ENCODE measurements around the gene DTNA.
"Not testable (repeated sequence)": the region's sequence is repeated elsewhere in the genome, so short reads cannot be mapped to it uniquely, and the experiment has no call there.

Gene DTNA

DNA sequence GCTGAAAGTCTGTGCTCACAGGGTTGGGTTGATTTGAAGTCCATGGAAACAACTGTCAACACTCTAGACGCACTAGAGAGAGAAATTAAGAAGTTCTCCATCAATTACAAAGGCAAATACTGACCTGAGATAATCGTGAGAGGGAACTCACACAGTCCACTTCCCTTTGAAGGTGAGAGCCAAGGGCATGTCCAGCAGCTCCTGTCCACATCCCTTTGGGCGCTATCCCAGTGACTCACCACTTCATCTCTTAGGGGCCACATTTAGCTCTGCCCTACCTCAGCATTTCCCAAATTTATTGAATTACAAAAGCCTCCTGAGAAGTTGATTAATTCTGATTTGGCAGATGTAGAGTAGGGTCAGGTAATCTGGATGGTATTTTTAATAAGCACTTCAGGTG is 182.3 kb downstream of the DTNA start:
- no peak for DNase-seq (ENCODE audit: low spot score)
- ChIA-PET POLR2A (ENCODE audit: low non-redundant PET) (no interaction called here), CTCF (no interaction called here)
- H3K27ac ChIP-seq: no peak overlapping the region
- no peak for TF ChIP-seq CTCF (conservative IDR thresholded peaks at IDR 0.05; ENCODE audit: low read depth)

DNA sequence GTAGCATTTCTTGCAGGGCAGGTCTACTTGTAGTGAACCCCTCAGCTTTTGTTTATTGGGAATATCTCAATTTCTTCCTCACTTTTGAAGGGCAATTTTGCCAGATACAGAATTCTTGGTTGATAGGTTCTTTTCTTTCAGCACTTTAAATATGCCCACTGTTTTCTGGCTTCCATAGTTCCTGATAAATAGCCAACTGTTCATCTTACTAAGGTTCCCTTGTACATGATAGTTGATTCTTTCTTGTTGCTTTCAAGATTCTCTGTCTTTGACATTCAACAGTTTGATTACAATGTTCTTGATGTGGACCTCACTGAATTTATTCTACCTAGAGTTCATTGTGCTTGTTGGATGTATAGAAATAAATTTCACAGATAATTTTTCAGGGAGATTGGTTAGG is 183.1 kb downstream of the DTNA start:
- no peak overlapping the region for H3K27ac ChIP-seq
- no peak for DNase-seq (ENCODE audit: low spot score)
- POLR2A ChIA-PET (ENCODE audit: low non-redundant PET): no interaction called here
- no peak for TF ChIP-seq CTCF (conservative IDR thresholded peaks at IDR 0.05; ENCODE audit: low read depth)
- CTCF ChIA-PET: no interaction called here

DNA sequence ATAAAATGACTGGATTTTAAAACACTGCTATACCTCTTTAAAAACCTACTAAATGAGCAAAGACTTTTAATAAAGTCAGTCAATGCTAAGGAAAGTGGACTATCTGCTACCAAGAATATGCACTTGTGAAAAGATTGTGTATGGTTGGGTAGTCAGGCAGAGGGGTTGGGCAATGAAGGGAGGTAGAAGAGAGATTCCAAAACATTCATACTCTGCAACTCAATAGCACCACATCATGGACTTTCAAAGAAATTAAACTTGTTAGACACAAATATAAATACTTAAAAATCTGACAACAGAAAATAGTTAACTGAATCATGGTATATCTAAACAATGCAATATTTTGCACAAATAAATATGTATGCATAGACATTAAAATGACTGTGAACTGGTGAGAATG is 191.2 kb downstream of the DTNA start:
- ChIA-PET CTCF (no interaction called here), POLR2A (ENCODE audit: low non-redundant PET) (no interaction called here)
- DNase-seq (ENCODE audit: low spot score): no peak
- H3K27ac ChIP-seq: no peak overlapping the region
- no peak for TF ChIP-seq CTCF (conservative IDR thresholded peaks at IDR 0.05; ENCODE audit: low read depth)

DNA sequence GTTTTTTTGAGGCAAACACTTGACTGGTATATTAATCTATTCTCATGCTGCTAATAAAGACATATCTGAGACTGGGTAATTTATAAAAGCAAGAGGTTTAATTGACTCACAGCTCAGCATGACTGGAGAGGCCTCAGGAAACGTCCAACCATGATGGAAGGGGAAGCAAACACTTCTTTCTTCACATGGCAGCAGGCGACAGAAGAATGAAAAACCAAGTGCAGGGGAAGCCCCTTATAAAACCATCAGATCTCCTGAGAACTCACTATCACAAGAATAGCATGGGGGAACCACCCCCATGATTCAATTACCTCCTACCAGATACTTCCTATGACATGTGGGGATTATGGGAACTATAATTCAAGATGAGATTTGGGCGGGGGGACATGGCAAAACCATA is 194.9 kb downstream of the DTNA start:
- DNase-seq (ENCODE audit: low spot score): no peak
- no peak overlapping the region for H3K27ac ChIP-seq
- POLR2A ChIA-PET (ENCODE audit: low non-redundant PET): no interaction called here
- CTCF ChIA-PET: no interaction called here
- TF ChIP-seq CTCF (conservative IDR thresholded peaks at IDR 0.05; ENCODE audit: low read depth): no peak

DNA sequence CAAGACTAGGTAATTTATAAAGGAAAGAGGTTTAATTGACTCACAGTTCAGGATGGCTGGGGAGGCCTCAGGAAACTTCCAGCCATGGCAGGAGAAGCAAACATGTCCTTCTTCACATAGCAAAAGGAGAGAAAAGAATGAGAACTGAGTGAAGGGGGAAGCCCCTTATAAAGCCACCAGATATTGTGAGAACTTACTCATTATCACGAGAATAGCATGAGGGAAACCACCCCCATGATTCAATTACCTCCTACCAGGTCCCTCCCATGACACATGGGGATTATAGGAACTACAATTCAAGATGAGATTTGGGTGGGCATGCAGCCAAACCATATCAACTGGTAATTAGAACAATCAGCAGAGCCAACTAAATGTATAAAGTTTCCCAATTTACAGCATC is 196.9 kb downstream of the DTNA start:
- POLR2A ChIA-PET (ENCODE audit: low non-redundant PET); DNase-seq (ENCODE audit: low spot score); CTCF ChIA-PET; H3K27ac ChIP-seq: not testable (repeated sequence)

- DNase-seq (ENCODE audit: low spot score): no peak
- H3K27ac ChIP-seq: no peak overlapping the region
- TF ChIP-seq CTCF (conservative IDR thresholded peaks at IDR 0.05; ENCODE audit: low read depth): no peak
- POLR2A ChIA-PET (ENCODE audit: low non-redundant PET): no interaction called here
- CTCF ChIA-PET: no interaction called here
These were observed 199.7 kb downstream of the DTNA start for GRCh38 chr18:34909637-34910364.

GRCh38 chr18:34911081-34911480 is 201.0 kb downstream of the DTNA start:
- DNase-seq (ENCODE audit: low spot score): no peak
- TF ChIP-seq CTCF (conservative IDR thresholded peaks at IDR 0.05; ENCODE audit: low read depth): no peak
- ChIA-PET POLR2A (ENCODE audit: low non-redundant PET) (no interaction called here), CTCF (no interaction called here)
- no peak overlapping the region for H3K27ac ChIP-seq

All from RWPE1 (cell line).